Measurements from ENCODE around the gene NACC2. TPM values are rescaled to one million over a fixed set of nuclear protein-coding genes. Genes with fewer than 3 reads are reported as not detected.

Gene NACC2
- total RNA-seq, 1 donor from 2014 or later: 3.2 TPM

- intact Hi-C loops (cut with micrococcal nuclease): no loop called here
Measured at GRCh38 chr9:136014924-136015633, 80.0 kb downstream of the NACC2 start.

GRCh38 chr9:136014147-136014923 lies 80.8 kb downstream of the NACC2 start:
- intact Hi-C loops (cut with micrococcal nuclease): no loop called here

GRCh38 chr9:136013524-136014034 lies 81.5 kb downstream of the NACC2 start:
- intact Hi-C loops (cut with micrococcal nuclease): no loop called here

DNA sequence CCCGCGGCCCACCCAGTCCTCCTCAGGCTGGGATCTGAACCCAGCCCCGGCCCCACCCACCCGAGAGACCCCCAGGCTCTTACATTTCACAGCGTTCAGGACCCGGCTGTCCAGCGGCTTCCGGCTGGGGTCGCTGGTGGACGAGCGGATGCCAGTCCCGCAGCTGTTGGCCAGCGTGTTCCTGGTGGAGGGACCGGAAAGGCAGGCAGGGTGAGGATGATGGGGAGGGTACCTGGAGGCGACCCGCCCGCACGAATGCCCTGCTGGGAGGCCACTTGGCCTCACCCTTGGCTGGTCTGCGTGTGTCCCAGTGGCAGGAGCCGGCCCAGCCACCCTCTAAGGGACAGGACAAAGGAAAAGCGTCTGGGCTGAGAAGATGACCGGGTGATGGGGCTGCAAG lies 82.0 kb downstream of the NACC2 start:
- intact Hi-C loops (cut with micrococcal nuclease): no loop called here

DNA sequence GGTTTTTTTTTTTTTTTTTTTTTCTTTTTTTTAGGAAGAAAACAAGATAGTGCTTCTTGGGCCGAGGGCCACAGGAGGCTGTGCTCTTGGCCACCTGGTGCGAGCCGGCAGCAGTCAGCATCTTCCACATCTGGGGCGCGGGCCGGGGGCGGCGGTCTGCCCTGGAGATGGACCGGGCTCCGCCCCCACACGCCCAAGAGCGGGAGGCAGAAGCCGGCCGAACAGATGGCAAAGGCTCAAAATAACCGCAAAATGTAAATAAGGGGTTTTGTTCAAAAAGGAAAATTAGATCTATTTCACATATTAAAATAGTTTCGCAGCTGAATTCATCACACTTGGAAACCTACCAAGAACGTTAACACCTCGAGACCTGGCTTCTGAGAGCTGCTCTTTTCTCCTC lies 82.4 kb downstream of the NACC2 start:
- intact Hi-C loops (cut with micrococcal nuclease): no loop called here

- intact Hi-C loops (cut with micrococcal nuclease): no loop called here
Measured at GRCh38 chr9:136011703-136012496, 83.2 kb downstream of the NACC2 start.

GRCh38 chr9:136011376-136011702 lies 83.8 kb downstream of the NACC2 start:
- intact Hi-C loops (cut with micrococcal nuclease): no loop called here

DNA sequence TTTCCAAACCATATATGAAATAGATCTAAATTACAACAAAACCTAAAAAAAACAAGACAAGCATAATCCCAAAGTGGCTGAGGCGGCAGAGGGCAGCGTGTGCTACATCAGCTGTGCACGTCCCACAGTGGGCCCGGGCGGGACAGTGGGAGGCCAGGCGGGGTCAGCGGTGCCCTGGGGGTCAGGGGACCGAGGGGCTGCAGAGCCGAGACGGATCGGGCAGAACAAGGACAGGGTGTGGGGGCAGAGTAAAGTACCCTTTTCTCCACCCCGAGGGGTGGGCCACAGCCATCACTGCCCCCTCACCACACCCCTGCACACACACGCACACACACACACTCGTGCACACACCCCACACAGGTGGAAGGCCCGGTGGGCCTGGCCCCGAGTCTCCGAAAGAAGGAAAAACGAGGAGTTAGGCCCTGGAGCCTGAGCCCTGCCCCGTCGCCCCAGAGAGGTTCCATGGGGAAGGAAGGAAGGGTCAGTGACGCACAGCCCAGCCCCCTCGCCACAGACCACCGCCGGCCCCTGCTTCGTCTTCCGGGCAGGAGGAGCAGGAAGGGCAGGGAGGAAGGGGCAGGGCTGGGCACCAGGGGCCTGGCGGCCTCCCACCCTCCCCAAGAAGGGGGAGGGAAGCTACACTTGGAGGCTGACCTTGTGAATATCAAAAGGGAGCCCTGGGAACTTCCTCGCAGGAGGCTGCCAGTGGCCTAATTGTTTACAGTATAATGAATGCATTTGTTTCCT lies 84.3 kb downstream of the NACC2 start:
- intact Hi-C loops (cut with micrococcal nuclease): no loop called here

GRCh38 chr9:136010176-136010575 lies 84.9 kb downstream of the NACC2 start:
- intact Hi-C loops (cut with micrococcal nuclease): no loop called here

- intact Hi-C loops (cut with micrococcal nuclease): no loop called here
Measured at GRCh38 chr9:136009516-136009915, 85.6 kb downstream of the NACC2 start.

DNA sequence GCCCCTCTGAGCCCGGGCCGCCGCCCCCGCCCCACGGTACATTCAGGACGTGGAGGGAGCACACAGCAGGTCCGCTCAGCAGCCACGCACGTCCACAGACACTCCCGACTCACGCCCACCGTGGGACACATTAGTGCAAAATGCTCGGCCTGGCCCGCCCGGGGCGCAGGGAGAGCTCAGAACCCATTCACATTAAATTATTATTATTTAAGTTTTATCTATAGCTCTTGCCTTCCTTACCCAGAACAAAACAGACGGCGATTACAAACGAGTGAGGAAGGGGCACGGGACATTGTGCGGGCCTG lies 86.4 kb downstream of the NACC2 start:
- intact Hi-C loops (cut with micrococcal nuclease): no loop called here

GRCh38 chr9:136007934-136008692 lies 87.0 kb downstream of the NACC2 start:
- intact Hi-C loops (cut with micrococcal nuclease): no loop called here

DNA sequence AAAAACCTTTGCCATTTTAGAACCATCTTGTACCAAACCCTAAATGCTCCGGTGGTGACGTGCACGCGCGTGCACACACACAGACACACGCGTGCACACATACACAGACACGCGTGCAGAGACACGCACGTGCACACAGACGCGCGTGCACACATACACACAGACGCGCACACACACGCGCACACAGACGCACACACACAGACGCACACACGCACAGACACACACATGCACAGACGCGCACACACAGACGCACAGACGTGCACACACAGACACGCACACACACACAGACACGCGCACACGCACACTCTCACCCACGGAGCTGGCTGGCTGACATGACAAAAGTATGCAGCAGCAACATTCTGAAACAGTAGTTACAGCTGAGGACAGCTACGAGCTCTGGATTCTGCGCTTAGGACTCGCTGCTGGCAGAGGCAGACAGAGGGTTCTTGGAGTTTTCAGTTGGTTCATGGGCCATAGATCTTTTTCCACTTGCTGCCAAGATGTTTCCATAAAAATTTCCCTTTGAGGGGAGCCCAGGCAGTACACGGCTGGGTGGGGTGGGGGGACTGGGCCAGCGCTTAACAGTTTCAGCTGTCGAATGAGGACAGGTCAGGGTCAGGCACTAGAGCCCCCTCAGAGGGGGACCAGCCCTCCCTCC lies 87.7 kb downstream of the NACC2 start:
- intact Hi-C loops (cut with micrococcal nuclease): no loop called here

DNA sequence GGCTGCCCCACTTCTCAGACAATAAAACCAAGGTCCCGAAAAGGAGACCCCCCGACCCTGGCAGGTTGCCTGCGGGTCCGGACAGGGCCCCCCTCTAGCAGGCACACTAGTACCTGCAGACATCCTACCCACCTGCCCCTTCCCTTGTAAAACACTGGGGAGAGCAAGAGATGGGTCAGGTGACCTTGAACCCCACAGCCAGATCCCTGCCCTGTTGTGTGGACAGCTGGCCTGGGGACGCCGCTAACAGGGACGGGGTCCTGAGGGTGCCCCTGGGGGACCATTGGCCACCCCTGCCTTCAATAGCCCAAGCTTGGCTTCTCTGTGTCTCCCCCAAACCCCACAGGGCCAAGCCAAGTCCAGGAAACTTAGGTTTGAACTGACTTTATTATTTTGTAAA lies 88.9 kb downstream of the NACC2 start:
- intact Hi-C loops (cut with micrococcal nuclease): no loop called here

DNA sequence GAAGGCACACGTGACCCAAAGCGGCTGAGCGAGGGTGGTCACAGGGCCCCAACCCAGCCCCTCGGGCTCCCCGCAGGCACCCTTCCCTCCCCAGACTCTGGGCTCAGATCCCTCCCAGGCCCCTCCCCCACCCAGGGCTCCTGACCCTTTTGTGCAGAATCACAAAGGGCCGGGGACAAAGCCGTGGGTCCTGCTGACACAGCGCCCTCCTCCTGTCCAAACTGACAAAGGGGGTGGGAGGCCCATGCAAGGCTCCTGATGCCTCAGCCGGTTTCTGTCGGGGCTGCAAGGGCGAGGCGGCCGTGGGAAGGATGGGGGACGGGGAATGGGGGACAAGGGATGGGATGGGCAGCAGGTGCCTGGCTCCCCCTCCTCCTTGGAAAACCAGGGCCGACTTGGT lies 90.4 kb downstream of the NACC2 start:
- intact Hi-C loops (cut with micrococcal nuclease): no loop called here

- intact Hi-C loops (cut with micrococcal nuclease): no loop called here
Measured at GRCh38 chr9:136004219-136004618, 90.9 kb downstream of the NACC2 start.

DNA sequence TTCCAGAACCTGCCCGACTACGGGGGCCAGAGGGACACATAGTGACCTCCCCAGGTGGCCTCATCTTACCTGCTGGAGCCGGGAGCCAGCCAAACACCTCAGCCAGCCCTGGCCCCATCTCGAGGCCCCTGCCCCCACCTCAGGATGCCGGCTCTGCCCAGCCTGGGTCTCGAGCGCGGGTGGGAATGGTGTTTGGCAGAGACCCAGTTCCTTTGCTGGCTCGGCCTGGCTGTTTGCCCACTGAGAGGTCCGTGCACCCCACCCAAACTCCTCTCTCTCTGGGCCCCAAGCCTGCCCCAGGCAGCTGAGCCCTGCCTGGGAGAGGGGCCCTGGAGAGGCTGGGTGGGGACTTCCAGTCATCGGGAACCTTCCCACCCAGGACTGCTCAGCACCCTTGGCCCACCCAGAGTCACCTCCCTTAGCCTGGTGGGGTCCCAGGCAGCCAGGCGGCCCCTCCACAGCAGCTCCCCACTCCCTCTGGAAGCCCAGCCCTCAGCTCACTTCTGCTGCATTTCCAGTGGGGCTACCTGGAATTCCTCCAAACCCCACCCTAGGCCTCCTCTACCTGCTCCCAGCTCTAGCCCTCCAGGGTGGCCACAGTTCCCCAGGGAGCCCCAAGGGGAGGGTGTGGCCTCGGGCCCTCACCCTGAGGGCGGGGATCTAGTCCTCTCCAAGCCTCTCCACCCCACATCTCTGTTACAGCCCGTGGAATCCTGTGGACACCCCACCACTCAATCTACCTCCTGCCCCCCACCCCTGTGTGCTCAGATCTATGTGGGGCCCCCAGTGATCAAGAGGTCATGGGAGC lies 91.5 kb downstream of the NACC2 start:
- intact Hi-C loops (cut with micrococcal nuclease): no loop called here

DNA sequence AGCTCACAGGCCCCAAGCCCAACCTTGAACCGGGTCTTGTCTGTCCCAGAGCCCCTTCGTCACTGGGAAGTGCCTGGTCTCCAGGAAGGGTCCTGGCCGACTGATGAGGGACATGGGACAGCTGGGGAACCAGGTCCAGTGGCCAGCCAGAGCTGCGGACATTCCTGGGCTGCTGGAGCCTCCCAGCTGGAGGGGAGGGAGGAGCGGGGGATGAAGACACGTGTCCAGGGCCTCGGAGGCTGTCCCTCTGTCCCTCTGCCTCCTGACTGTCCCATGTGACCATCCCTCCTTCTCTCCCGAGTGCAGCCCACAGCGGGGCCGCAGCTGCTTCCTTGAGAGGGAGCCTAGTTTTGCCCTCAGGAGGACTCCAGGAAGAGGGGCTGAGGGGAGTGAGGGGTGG lies 92.2 kb downstream of the NACC2 start:
- intact Hi-C loops (cut with micrococcal nuclease): no loop called here

- intact Hi-C loops (cut with micrococcal nuclease): no loop called here
Measured at GRCh38 chr9:136002215-136002614, 92.9 kb downstream of the NACC2 start.

Data from T-helper 2 cell treated with Interferon-gamma antibody and Interleukin-4, amounts not matched to agents 100 ng/mL and 5 ng/mL, for 36 hours (primary cell).